Transverse colon (tissue), 4 donors: ENCODE measurements around the gene FBXO42. TPM values are rescaled to one million over a fixed set of nuclear protein-coding genes. Genes with fewer than 3 reads are reported as not detected.

Source experiments
- DNase-seq: peaks from one replicate; pipeline ENCODE4 v3.0.0-alpha.2; 2019
- H3K27ac ChIP-seq, 4 donors: fragments of 200-600 bp; sonication (generic); 2 replicates each; pipeline ENCODE4 v1.5.1; 2016 to 2018; ENCODE audit warnings: inconsistent platforms in 4 of 4
- H3K27me3 ChIP-seq: fragments of 200-600 bp; sonication (generic); 2 replicates; pipeline ENCODE4 v1.5.1; 2017; ENCODE audit warnings: inconsistent platforms
- H3K36me3 ChIP-seq, 4 donors: fragments of 200-600 bp; sonication (generic); 2 replicates each; pipeline ENCODE4 v1.5.1; 2017 to 2019; ENCODE audit warnings: inconsistent platforms in 4 of 4
- H3K4me1 ChIP-seq, 4 donors: fragments of 200-600 bp; sonication (generic); 2 replicates each; pipeline ENCODE4 v1.5.1; 2017 to 2020; ENCODE audit warnings: inconsistent platforms in 4 of 4
- H3K4me3 ChIP-seq, 4 donors: fragments of 200-600 bp; sonication (generic); 1 replicate in 1 of 4; 2 replicates in 3 of 4; pipeline versions ENCODE4 v1.5.1 to v1.6.1; 2017 to 2019; ENCODE audit warnings: inconsistent platforms in 4 of 4
- H3K9me3 ChIP-seq, 2 donors: fragments of 200-600 bp; sonication (generic); 2 replicates each; pipeline ENCODE4 v1.5.1; 2017 to 2019; ENCODE audit warnings: inconsistent platforms in 2 of 2
- EP300 ChIP-seq: sonication (generic); formaldehyde crosslinking; IDR thresholded peaks from one replicate; pipeline ENCODE4 v1.6.1; 2017; ENCODE audit warnings: antibody characterized with exemption, low read depth
- POLR2A ChIP-seq: fragments of 450-650 bp; IDR thresholded peaks from one replicate; pipeline ENCODE4 v1.6.1; 2016; ENCODE audit warnings: antibody characterized with exemption, mild to moderate bottlenecking, moderate library complexity
- POLR2AphosphoS5 ChIP-seq, 3 donors: sonication (generic); formaldehyde crosslinking; IDR thresholded peaks; one replicate each; pipeline ENCODE4 v1.6.1; 2016; ENCODE audit warnings: antibody characterized with exemption in 3 of 3
- WGBS, 2 donors: methylation state at CpG; one replicate each; pipeline ENCODE4 v1.1.5; 2018; ENCODE audit warnings: low coverage in 1 of 2; 5-methylcytosine and 5-hydroxymethylcytosine counted together
- in situ Hi-C, 4 donors: fragments of 200-750 bp; cut with MboI; loops; one replicate each; pipeline versions ENCODE4 v1.15.0 to v1.15.1; 2017; ENCODE audit warnings: low sequenced_read_pairs in 3 of 4, low pct_ligation_motif_present in 1 of 4, low pct_unique_long_range_greater_than_20kb in 1 of 4
- intact Hi-C: fragments of 100-400 bp; cut with DNase I; formaldehyde crosslinking; loops from one replicate; pipeline ENCODE4 v1.15.1; 2023; ENCODE audit warnings: low total_unique reads
- total RNA-seq, 4 donors: library from RNA; depleted of rRNA; stranded (reverse); fragments of >200 nt; gene quantifications; one replicate each; pipeline ENCODE4 v1.1.0, GENCODE V29; 2016
- TF ChIP-seq, protein P1 (sequence below), 5 experiments: fragments of 200-600 bp in 3 of 5; fragments of 450-650 bp in 2 of 5; sonication (generic) in 3 of 5; IDR thresholded peaks; 1 replicate in 2 of 5; 2 replicates in 3 of 5; pipeline ENCODE4 v1.5.1; 2016 to 2017; ENCODE audit warnings: antibody characterized with exemption in 5 of 5, inconsistent platforms in 3 of 5, mild to moderate bottlenecking in 2 of 5, moderate library complexity in 1 of 5

FBXO42 gene
- total RNA-seq, 4 donors from 2014 or later = 15.7 to 25.4 (median 18.8) TPM

DNA sequence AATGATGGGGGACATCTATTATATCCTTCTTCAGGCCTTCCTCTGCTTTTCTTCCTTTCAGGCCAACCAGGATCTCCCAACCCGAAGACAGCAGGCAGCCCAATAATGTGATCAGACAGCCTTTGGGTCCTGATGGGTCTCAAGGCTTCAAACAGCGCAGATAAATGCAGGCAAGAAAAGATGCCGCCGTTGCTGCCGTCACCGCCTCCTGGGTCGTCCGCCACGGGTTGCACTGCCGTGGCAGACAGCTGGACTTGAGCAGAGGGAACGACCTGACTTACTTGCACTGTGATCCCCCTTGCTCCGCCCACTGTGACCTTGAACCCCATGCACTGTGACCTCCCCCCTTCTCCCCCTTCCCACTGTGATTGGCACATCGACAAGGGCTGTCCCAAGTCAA is 42.7 kb upstream of the FBXO42 start:
- intact Hi-C loops = no loop called here
- Histone ChIP-seq H3K9me3 (no peaks in the 10 kb centered on the region), H3K27me3 (no peaks in the 10 kb centered on the region), H3K27ac (no peak overlapping the region), H3K4me1 (peaks cover 2 to 27% (median 13%) of the 10 kb centered on the region in 4 donors), H3K4me3 (no peak overlapping the region), H3K36me3 (peaks cover 0 to 9% (median 4%) of the 10 kb centered on the region in 4 donors)
- in situ Hi-C loops = no loop called here
- no peak for DNase-seq
- WGBS, 2 donors = 80 to 88% methylated on average over 1 to 13 of the region's 13 CpGs
- TF ChIP-seq POLR2A = no peak
- TF ChIP-seq, protein P1, sequence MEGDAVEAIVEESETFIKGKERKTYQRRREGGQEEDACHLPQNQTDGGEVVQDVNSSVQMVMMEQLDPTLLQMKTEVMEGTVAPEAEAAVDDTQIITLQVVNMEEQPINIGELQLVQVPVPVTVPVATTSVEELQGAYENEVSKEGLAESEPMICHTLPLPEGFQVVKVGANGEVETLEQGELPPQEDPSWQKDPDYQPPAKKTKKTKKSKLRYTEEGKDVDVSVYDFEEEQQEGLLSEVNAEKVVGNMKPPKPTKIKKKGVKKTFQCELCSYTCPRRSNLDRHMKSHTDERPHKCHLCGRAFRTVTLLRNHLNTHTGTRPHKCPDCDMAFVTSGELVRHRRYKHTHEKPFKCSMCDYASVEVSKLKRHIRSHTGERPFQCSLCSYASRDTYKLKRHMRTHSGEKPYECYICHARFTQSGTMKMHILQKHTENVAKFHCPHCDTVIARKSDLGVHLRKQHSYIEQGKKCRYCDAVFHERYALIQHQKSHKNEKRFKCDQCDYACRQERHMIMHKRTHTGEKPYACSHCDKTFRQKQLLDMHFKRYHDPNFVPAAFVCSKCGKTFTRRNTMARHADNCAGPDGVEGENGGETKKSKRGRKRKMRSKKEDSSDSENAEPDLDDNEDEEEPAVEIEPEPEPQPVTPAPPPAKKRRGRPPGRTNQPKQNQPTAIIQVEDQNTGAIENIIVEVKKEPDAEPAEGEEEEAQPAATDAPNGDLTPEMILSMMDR (IDR thresholded peaks at IDR 0.05) = no peak
- no peak for TF ChIP-seq EP300
- no peak for TF ChIP-seq POLR2AphosphoS5 (IDR thresholded peaks at IDR 0.05)

DNA sequence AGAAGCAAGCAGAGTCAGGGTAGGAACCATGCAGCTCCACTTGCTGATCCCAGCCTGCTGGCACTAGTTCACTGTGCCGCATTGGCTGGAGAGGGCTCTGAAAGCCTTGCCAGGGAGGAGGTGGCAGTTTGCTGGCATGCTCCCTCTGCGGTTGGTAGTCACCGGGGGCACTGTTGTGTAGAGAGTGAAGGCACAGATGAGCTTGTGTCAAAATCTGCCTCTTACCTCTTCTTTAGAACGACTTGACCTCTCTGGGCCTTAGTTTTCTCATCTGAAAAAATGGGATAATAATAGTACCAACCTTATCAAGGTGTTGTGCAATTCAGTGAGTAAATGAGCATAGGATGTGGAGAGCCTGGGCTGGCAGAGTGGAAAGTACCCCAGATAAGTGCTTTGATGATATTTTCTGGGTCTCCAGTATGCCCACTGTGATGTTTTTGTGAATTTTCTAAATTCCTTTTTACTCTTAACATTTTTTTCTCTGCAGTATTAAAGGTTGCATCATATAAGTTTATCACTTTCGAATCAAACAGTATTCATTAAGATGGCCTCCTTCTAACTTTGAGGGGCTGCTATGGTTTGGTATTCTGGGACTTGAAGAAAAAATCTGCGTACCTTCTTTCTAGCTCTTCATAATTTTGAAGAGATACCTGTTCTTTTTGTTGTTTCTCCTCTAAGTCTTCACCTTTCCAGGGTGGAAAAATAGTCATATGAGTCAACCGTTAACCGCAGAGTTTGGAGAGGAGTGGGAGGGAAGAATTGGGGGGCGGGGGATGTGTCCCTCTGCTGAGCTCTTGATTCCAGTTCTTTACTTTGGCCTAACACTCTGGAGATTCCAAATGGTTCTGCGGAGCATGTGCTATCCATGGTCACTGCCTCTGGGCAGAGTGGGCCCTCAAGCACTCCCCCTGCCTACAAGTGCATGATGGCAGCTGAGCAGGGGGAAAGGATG is 41.6 kb upstream of the FBXO42 start:
- TF ChIP-seq POLR2AphosphoS5 (IDR thresholded peaks at IDR 0.05) = no peak
- no peak for TF ChIP-seq POLR2A
- Histone ChIP-seq H3K36me3 (peaks cover 0 to 9% (median 4%) of the 10 kb centered on the region in 4 donors), H3K9me3 (no peaks in the 10 kb centered on the region), H3K4me3 (no peak overlapping the region), H3K27ac (no peak overlapping the region), H3K27me3 (no peaks in the 10 kb centered on the region), H3K4me1 (peaks cover 2 to 29% (median 15%) of the 10 kb centered on the region in 4 donors)
- WGBS, 2 donors = 81 to 91% methylated on average over 7 to 10 of the region's 10 CpGs
- DNase-seq = no peak
- intact Hi-C loops (no loop called here), in situ Hi-C loops (no loop called here)

DNA sequence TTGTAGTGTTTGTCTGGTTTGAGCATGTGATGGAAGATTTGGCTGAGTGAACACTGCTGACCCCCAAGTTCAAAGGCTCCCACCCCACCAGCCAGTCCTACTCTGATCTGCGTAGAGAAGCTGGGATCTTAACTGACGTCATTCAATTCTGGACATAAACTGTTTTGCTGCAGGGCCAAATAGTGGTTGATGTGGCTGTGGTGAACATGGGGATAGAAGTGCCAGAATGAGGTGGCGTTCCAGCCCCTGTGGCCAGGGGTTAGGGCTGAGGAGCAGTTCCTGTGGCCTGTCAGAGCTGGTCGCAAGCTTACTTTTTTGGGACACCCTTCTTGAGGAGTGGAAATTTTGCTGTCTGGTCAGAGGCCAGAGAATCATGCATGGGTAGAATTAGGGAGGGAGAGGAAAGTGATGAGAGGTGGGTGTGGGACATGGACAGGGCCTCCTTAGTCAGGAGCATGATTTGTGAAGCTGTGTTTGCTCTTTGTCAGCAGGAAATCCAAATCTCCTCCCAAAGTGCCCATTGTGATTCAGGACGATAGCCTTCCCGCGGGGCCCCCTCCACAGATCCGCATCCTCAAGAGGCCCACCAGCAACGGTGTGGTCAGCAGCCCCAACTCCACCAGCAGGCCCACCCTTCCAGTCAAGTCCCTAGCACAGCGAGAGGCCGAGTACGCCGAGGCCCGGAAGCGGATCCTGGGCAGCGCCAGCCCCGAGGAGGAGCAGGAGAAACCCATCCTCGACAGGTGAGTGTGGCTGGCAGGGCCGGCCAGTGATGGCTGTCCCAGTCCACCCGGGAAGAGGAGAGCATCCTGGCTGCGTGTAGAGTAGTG is 40.7 kb upstream of the FBXO42 start:
- TF ChIP-seq POLR2A (no peak), EP300 (no peak), POLR2AphosphoS5 (IDR thresholded peaks at IDR 0.05) (no peak)
- TF ChIP-seq, protein P1 (IDR thresholded peaks at IDR 0.05) = no peak

DNA sequence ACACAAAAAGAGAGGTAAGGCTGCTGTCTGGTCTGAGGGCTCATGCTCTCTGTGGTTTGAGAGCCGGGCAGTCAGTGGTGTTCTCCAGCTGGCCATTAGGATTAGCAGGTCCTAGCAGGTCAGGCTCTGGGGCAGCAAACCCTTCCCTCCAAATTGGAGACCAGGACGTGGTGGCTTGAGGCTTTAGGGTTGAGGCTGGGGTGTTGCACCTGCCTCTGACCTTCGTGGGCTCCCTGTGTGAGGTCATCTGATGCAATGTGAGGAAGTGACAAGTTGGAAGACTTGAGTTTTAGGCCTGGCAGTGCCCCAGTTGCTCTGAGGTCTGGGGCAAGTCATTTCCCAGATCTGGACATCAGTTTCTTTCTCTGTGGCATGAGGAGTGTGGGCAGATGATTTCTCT is 39.1 kb upstream of the FBXO42 start:
- in situ Hi-C loops (no loop called here), intact Hi-C loops (no loop called here)
- no peaks in the 10 kb centered on the region for H3K9me3 ChIP-seq
- TF ChIP-seq POLR2AphosphoS5 (IDR thresholded peaks at IDR 0.05) = no peak
- no peak for TF ChIP-seq POLR2A
- TF ChIP-seq EP300 = no peak
- TF ChIP-seq, protein P1 (IDR thresholded peaks at IDR 0.05) = no peak
- H3K36me3 ChIP-seq = peaks cover 0 to 9% (median 4%) of the 10 kb centered on the region in 4 donors
- H3K27ac ChIP-seq = no peak overlapping the region
- no peaks in the 10 kb centered on the region for H3K27me3 ChIP-seq
- DNase-seq = no peak
- H3K4me3 ChIP-seq = no peak overlapping the region
- WGBS, 2 donors = 51 to 100% methylated on average over 1 to 3 of the region's 3 CpGs
- peaks cover 10 to 52% (median 35%) of the 10 kb centered on the region in 4 donors for H3K4me1 ChIP-seq

More for the DNA sequence above, 40.7 kb upstream of the FBXO42 start:
- Histone ChIP-seq H3K9me3 (no peaks in the 10 kb centered on the region), H3K4me3 (no peak overlapping the region), H3K27ac (no peak overlapping the region), H3K27me3 (no peaks in the 10 kb centered on the region), H3K4me1 (peaks cover 2 to 36% (median 22%) of the 10 kb centered on the region in 4 donors), H3K36me3 (peaks cover 0 to 9% (median 4%) of the 10 kb centered on the region in 4 donors)
- 88% methylated on average over 21 of the region's 21 CpGs; no CpG with 5 or more reads in 1 of the 2 donors for WGBS, 2 donors
- intact Hi-C loops (no loop called here), in situ Hi-C loops (no loop called here)
- no peak for DNase-seq
